HEK293 (cell line): Measurements from ENCODE around the gene MISP3.

Experiments used
- BCL11A ChIP-seq: fragments of 450-650 bp; formaldehyde crosslinking; IDR thresholded peaks from 2 replicates; pipeline ENCODE4 v1.5.1; 2016; ENCODE audit warnings: low read depth, missing biosample characterization, missing genetic modification characterization
- HOXA7 ChIP-seq: sonication (generic); formaldehyde crosslinking; IDR thresholded peaks from 2 replicates; pipeline ENCODE4 v1.8.1; 2022; ENCODE audit warnings: missing genetic modification reagents, borderline replicate concordance
- MYNN ChIP-seq: fragments of 450-650 bp; formaldehyde crosslinking; IDR thresholded peaks from 2 replicates; pipeline ENCODE4 v1.5.1; 2016; ENCODE audit warnings: missing biosample characterization, missing genetic modification characterization, borderline replicate concordance
- SCRT2 ChIP-seq: fragments of 450-650 bp; formaldehyde crosslinking; IDR thresholded peaks from 2 replicates; pipeline ENCODE4 v1.5.1; 2016; ENCODE audit warnings: missing biosample characterization, missing genetic modification characterization
- SP2 ChIP-seq: fragments of 450-650 bp; formaldehyde crosslinking; IDR thresholded peaks from 2 replicates; pipeline ENCODE4 v1.5.1; 2016; ENCODE audit warnings: missing biosample characterization, missing genetic modification characterization
- TRIM28 ChIP-seq: IDR thresholded peaks from 2 replicates; pipeline ENCODE4 v1.6.1; 2011; ENCODE audit warnings: low read length, control low read depth, borderline replicate concordance
- TSHZ1 ChIP-seq: fragments of 450-650 bp; formaldehyde crosslinking; IDR thresholded peaks from 2 replicates; pipeline ENCODE4 v1.5.1; 2016; ENCODE audit warnings: missing biosample characterization, missing genetic modification characterization, borderline replicate concordance
- ZBTB20 ChIP-seq: fragments of 450-650 bp; formaldehyde crosslinking; IDR thresholded peaks from 2 replicates; pipeline ENCODE4 v1.5.1; 2016; ENCODE audit warnings: missing biosample characterization, missing genetic modification characterization
- ZBTB21 ChIP-seq: fragments of 450-650 bp; formaldehyde crosslinking; IDR thresholded peaks from 2 replicates; pipeline ENCODE4 v1.5.1; 2017; ENCODE audit warnings: missing biosample characterization, missing genetic modification characterization
- ZBTB44 ChIP-seq: fragments of 450-650 bp; IDR thresholded peaks from 2 replicates; pipeline ENCODE4 v1.5.1; 2018; ENCODE audit warnings: missing biosample characterization, mild to moderate bottlenecking, missing genetic modification characterization
- ZBTB48 ChIP-seq: fragments of 450-650 bp; formaldehyde crosslinking; IDR thresholded peaks from 2 replicates; pipeline ENCODE4 v1.5.1; 2016; ENCODE audit warnings: missing biosample characterization, missing genetic modification characterization
- ZNF2 ChIP-seq: fragments of 450-650 bp; formaldehyde crosslinking; IDR thresholded peaks from 2 replicates; pipeline ENCODE4 v1.5.1; 2016; ENCODE audit warnings: missing biosample characterization, missing genetic modification characterization
- ZNF223 ChIP-seq: fragments of 450-650 bp; formaldehyde crosslinking; IDR thresholded peaks from 2 replicates; pipeline ENCODE4 v1.5.1; 2016; ENCODE audit warnings: missing biosample characterization, missing genetic modification characterization
- ZNF311 ChIP-seq: fragments of 450-650 bp; formaldehyde crosslinking; IDR thresholded peaks from 2 replicates; pipeline ENCODE4 v1.5.1; 2017; ENCODE audit warnings: missing biosample characterization, missing genetic modification characterization, borderline replicate concordance
- ZNF529 ChIP-seq: fragments of 450-650 bp; formaldehyde crosslinking; IDR thresholded peaks from 2 replicates; pipeline ENCODE4 v1.5.1; 2017; ENCODE audit warnings: missing genetic modification characterization, missing biosample characterization; ENCODE audit not compliant: insufficient replicate concordance
- ZNF548 ChIP-seq: fragments of 450-650 bp; formaldehyde crosslinking; IDR thresholded peaks from 2 replicates; pipeline ENCODE4 v1.5.1; 2016; ENCODE audit warnings: missing biosample characterization, missing genetic modification characterization
- ZNF596 ChIP-seq: fragments of 450-650 bp; IDR thresholded peaks from 2 replicates; pipeline ENCODE4 v1.5.0; 2018; ENCODE audit warnings: missing biosample characterization, mild to moderate bottlenecking, missing genetic modification characterization, moderate library complexity
- ZNF629 ChIP-seq: fragments of 450-650 bp; formaldehyde crosslinking; IDR thresholded peaks from 2 replicates; pipeline ENCODE4 v1.5.1; 2017; ENCODE audit warnings: missing biosample characterization, missing genetic modification characterization
- ZNF658 ChIP-seq: fragments of 450-650 bp; formaldehyde crosslinking; IDR thresholded peaks from 2 replicates; pipeline ENCODE4; 2016; ENCODE audit warnings: missing biosample characterization, missing genetic modification characterization
- ZNF677 ChIP-seq: fragments of 450-650 bp; IDR thresholded peaks from 2 replicates; pipeline ENCODE4 v1.5.0; 2018; ENCODE audit warnings: missing biosample characterization, mild to moderate bottlenecking, missing genetic modification characterization, moderate library complexity
- ZNF777 ChIP-seq: fragments of 450-650 bp; formaldehyde crosslinking; IDR thresholded peaks from 2 replicates; pipeline ENCODE4 v1.5.1; 2017; ENCODE audit warnings: missing biosample characterization, missing genetic modification characterization, borderline replicate concordance
- ZSCAN30 ChIP-seq: fragments of 450-650 bp; IDR thresholded peaks from 2 replicates; pipeline ENCODE4 v1.5.1; 2018; ENCODE audit warnings: missing biosample characterization, mild to moderate bottlenecking, missing genetic modification characterization, moderate library complexity
- TF ChIP-seq, protein P1 (sequence below): fragments of 450-650 bp; formaldehyde crosslinking; IDR thresholded peaks from 2 replicates; pipeline ENCODE4 v1.5.1; 2016; ENCODE audit warnings: missing biosample characterization, missing genetic modification characterization
- TF ChIP-seq, protein P2 (sequence below): fragments of 450-650 bp; formaldehyde crosslinking; IDR thresholded peaks from 2 replicates; pipeline ENCODE4 v1.5.1; 2016; ENCODE audit warnings: missing biosample characterization, missing genetic modification characterization
- TF ChIP-seq, protein P3 (sequence below): fragments of 450-650 bp; formaldehyde crosslinking; IDR thresholded peaks from 2 replicates; pipeline ENCODE4 v1.5.0; 2017; ENCODE audit warnings: missing biosample characterization, missing genetic modification characterization, borderline replicate concordance

MISP3 gene

GRCh38 chr19:14091081-14091812 lies 18.7 kb downstream of the MISP3 start (continued):
- TF ChIP-seq, protein P1, sequence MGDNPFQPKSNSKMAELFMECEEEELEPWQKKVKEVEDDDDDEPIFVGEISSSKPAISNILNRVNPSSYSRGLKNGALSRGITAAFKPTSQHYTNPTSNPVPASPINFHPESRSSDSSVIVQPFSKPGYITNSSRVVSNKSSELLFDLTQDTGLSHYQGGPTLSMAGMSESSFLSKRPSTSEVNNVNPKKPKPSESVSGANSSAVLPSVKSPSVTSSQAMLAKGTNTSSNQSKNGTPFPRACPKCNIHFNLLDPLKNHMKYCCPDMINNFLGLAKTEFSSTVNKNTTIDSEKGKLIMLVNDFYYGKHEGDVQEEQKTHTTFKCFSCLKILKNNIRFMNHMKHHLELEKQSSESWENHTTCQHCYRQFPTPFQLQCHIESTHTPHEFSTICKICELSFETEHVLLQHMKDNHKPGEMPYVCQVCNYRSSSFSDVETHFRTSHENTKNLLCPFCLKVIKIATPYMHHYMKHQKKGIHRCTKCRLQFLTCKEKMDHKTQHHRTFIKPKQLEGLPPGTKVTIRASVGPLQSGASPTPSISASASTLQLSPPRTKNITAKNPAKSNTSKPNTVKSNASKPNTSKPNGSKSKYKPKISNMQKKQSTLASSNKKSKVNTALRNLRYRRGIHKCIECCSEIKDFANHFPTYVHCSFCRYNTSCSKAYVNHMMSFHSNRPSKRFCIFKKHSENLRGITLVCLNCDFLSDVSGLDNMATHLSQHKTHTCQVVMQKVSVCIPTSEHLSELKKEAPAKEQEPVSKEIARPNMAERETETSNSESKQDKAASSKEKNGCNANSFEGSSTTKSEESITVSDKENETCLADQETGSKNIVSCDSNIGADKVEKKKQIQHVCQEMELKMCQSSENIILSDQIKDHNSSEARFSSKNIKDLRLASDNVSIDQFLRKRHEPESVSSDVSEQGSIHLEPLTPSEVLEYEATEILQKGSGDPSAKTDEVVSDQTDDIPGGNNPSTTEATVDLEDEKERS (tag by site-specific recombination): no peak
- TF ChIP-seq ZSCAN30: 0 out of 2 replicates have a peak, but pooled peaks have one; percentile 51
- no peak for TF ChIP-seq HOXA7 (CRISPR knock-in tag)
- TF ChIP-seq ZNF677 (tag by site-specific recombination): 0 out of 2 replicates have a peak, but pooled peaks have one; percentile 24
- TF ChIP-seq ZBTB44: peak; percentile 22; the same call in 1 of the 2 replicates
- peak; percentile 92 for TF ChIP-seq ZBTB20 (tag by site-specific recombination)
- TF ChIP-seq SCRT2 (tag by site-specific recombination): 0 out of 2 replicates have a peak, but pooled peaks have one; percentile 16
- TF ChIP-seq ZNF777: no peak
- TF ChIP-seq SP2 (tag by site-specific recombination): no peak; the same call in 1 of the 2 replicates
- peak; percentile 41; the same call in 1 of the 2 replicates for TF ChIP-seq ZNF596 (tag by site-specific recombination)
- peak; percentile 59; the same call in 1 of the 2 replicates for TF ChIP-seq BCL11A
- no peak for TF ChIP-seq ZNF548
- TF ChIP-seq, protein P2, sequence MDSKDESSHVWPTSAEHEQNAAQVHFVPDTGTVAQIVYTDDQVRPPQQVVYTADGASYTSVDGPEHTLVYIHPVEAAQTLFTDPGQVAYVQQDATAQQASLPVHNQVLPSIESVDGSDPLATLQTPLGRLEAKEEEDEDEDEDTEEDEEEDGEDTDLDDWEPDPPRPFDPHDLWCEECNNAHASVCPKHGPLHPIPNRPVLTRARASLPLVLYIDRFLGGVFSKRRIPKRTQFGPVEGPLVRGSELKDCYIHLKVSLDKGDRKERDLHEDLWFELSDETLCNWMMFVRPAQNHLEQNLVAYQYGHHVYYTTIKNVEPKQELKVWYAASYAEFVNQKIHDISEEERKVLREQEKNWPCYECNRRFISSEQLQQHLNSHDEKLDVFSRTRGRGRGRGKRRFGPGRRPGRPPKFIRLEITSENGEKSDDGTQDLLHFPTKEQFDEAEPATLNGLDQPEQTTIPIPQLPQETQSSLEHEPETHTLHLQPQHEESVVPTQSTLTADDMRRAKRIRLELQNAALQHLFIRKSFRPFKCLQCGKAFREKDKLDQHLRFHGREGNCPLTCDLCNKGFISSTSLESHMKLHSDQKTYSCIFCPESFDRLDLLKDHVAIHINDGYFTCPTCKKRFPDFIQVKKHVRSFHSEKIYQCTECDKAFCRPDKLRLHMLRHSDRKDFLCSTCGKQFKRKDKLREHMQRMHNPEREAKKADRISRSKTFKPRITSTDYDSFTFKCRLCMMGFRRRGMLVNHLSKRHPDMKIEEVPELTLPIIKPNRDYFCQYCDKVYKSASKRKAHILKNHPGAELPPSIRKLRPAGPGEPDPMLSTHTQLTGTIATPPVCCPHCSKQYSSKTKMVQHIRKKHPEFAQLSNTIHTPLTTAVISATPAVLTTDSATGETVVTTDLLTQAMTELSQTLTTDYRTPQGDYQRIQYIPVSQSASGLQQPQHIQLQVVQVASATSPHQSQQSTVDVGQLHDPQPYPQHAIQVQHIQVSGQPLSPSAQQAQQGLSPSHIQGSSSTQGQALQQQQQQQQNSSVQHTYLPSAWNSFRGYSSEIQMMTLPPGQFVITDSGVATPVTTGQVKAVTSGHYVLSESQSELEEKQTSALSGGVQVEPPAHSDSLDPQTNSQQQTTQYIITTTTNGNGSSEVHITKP (tag by site-specific recombination): 0 out of 2 replicates have a peak, but pooled peaks have one; percentile 27
- TF ChIP-seq ZNF311: no peak
- TF ChIP-seq ZBTB48 (tag by site-specific recombination): peak; percentile 52
- no peak for TF ChIP-seq ZNF223 (tag by site-specific recombination)
- no peak for TF ChIP-seq ZBTB21
- no peak for TF ChIP-seq TSHZ1 (tag by site-specific recombination)
- TF ChIP-seq, protein P3, sequence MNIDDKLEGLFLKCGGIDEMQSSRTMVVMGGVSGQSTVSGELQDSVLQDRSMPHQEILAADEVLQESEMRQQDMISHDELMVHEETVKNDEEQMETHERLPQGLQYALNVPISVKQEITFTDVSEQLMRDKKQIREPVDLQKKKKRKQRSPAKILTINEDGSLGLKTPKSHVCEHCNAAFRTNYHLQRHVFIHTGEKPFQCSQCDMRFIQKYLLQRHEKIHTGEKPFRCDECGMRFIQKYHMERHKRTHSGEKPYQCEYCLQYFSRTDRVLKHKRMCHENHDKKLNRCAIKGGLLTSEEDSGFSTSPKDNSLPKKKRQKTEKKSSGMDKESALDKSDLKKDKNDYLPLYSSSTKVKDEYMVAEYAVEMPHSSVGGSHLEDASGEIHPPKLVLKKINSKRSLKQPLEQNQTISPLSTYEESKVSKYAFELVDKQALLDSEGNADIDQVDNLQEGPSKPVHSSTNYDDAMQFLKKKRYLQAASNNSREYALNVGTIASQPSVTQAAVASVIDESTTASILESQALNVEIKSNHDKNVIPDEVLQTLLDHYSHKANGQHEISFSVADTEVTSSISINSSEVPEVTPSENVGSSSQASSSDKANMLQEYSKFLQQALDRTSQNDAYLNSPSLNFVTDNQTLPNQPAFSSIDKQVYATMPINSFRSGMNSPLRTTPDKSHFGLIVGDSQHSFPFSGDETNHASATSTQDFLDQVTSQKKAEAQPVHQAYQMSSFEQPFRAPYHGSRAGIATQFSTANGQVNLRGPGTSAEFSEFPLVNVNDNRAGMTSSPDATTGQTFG: no peak
- TF ChIP-seq ZNF2: 0 out of 2 replicates have a peak, but pooled peaks have one; percentile 26
- no peak for TF ChIP-seq MYNN (tag by site-specific recombination)
- no peak for TF ChIP-seq ZNF658 (tag by site-specific recombination)
- TF ChIP-seq ZNF529 (tag by site-specific recombination): no peak
- TF ChIP-seq TRIM28: no peak
- TF ChIP-seq ZNF629: peak; percentile 59; the same call in 1 of the 2 replicates
